ENCODE data around the gene CDK9.

GRCh38 chr9:127769101-127769500 lies 16.7 kb upstream of the CDK9 start:
- TF ChIP-seq TARDBP (IDR thresholded peaks at IDR 0.05), result no peak
- no peak for TF ChIP-seq BHLHE40 (IDR thresholded peaks at IDR 0.05; ENCODE audit: borderline replicate concordance)
- no peak for TF ChIP-seq HDGF (IDR thresholded peaks at IDR 0.05; ENCODE audit: borderline replicate concordance)
- no peak for TF ChIP-seq ELF4 (IDR thresholded peaks at IDR 0.05)
- no peak for TF ChIP-seq SP1 (IDR thresholded peaks at IDR 0.05)
- no peak for TF ChIP-seq FOXA1 (IDR thresholded peaks at IDR 0.05)
- TF ChIP-seq ZNF384 (IDR thresholded peaks at IDR 0.05), result no peak
- TF ChIP-seq CTBP1 (IDR thresholded peaks at IDR 0.05; ENCODE audit: borderline replicate concordance), result no peak
- TF ChIP-seq ARNT (IDR thresholded peaks at IDR 0.05), result no peak
- TF ChIP-seq FOXM1 (IDR thresholded peaks at IDR 0.05; ENCODE audit: borderline replicate concordance), result no peak
- no peak for TF ChIP-seq FOXK2 (IDR thresholded peaks at IDR 0.05)
- TF ChIP-seq NFRKB (IDR thresholded peaks at IDR 0.05), result no peak
- no peak for TF ChIP-seq PKNOX1 (IDR thresholded peaks at IDR 0.05)
- TF ChIP-seq LEF1 (IDR thresholded peaks at IDR 0.05; ENCODE audit: borderline replicate concordance), result no peak
